Activated naive CD4-positive, alpha-beta T cell treated with anti-CD3 and anti-CD28 coated beads for 36 hours (primary cell): ENCODE data around the gene TUBA3C. TPM values are rescaled to one million over a fixed set of nuclear protein-coding genes. Genes with fewer than 3 reads are reported as not detected.
"Not testable (repeated sequence)": the region's sequence is repeated elsewhere in the genome, so short reads cannot be mapped to it uniquely, and the experiment has no call there.

Experiments used
- CTCF ChIA-PET: fragments of 350-600 bp; sonication (Branson Sonifier 250); formaldehyde crosslinking; loops from one replicate; lab custom pipeline; 2021; ENCODE audit warnings: antibody characterized with exemption; lab: Charles Lee
- DNase-seq: peaks from one replicate; pipeline ENCODE4 v3.0.0-alpha.2; 2020
- H3K27ac Mint-ChIP-seq: one replicate; pipeline ENCODE4 v1.8.0; 2021; ENCODE audit warnings: mild to moderate bottlenecking, mixed read lengths
- H3K27me3 Mint-ChIP-seq: one replicate; pipeline ENCODE4 v1.8.0; 2021; ENCODE audit warnings: low read depth, mixed read lengths
- H3K36me3 Mint-ChIP-seq: one replicate; pipeline ENCODE4 v1.8.0; 2021; ENCODE audit warnings: low read depth, mixed read lengths
- H3K4me1 Mint-ChIP-seq: one replicate; pipeline ENCODE4 v1.8.0; 2021; ENCODE audit warnings: low read depth, mixed read lengths
- H3K4me3 Mint-ChIP-seq: one replicate; pipeline ENCODE4 v1.8.0; 2021; ENCODE audit warnings: mild to moderate bottlenecking, moderate library complexity, mixed read lengths
- H3K9me3 Mint-ChIP-seq: one replicate; pipeline ENCODE4 v1.8.0; 2021; ENCODE audit warnings: mixed read lengths
- intact Hi-C: fragments of 100-400 bp; cut with micrococcal nuclease; formaldehyde crosslinking; loops from one replicate; pipeline ENCODE4 v1.15.1; 2023
- total RNA-seq, 2 experiments: library from RNA; stranded (reverse); gene quantifications; one replicate each; pipeline ENCODE4 v1.2.3, GENCODE V29; 2021

TUBA3C gene
- total RNA-seq, 2 experiments from 2014 or later, result not detected

DNA sequence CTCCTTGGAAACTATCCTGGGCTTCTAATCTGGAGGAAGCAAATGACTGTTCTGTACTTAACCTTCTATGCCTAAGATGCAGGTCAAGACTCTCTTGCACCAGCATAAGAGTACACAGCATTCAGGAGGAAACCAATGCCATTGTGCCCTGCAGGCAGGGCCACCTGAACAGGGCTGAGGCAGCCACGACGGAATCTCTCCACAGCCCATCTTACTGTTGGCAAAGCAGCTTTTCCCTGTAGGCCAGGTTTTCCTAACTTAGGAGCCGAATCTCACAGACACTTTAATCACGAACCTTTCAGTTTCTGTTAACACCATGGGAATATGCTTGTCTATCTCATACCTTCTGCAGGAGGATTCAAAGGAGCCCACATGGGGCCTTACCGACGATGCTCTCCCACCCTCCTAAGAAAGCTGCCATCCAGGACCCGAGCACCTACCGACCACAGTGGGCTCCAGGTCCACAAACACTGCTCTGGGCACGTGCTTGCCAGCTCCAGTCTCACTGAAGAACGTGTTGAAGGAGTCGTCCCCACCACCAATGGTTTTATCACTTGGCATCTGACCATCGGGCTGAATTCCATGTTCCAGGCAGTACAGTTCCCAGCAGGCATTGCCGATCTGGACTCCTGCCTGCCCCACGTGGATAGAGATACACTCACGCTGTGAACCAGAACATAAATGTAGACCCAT lies 2.6 kb downstream of the TUBA3C start:
- no peak overlapping the region for H3K27ac Mint-ChIP-seq
- H3K9me3 Mint-ChIP-seq, result no peaks in the 10 kb centered on the region
- DNase-seq, result no peak
- intact Hi-C loops, result no loop called here
- no peaks in the 10 kb centered on the region for H3K36me3 Mint-ChIP-seq
- no peaks in the 10 kb centered on the region for H3K4me1 Mint-ChIP-seq
- no peak overlapping the region for H3K4me3 Mint-ChIP-seq
- H3K27me3 Mint-ChIP-seq, result no peaks in the 10 kb centered on the region
- CTCF ChIA-PET, result no interaction called here

DNA sequence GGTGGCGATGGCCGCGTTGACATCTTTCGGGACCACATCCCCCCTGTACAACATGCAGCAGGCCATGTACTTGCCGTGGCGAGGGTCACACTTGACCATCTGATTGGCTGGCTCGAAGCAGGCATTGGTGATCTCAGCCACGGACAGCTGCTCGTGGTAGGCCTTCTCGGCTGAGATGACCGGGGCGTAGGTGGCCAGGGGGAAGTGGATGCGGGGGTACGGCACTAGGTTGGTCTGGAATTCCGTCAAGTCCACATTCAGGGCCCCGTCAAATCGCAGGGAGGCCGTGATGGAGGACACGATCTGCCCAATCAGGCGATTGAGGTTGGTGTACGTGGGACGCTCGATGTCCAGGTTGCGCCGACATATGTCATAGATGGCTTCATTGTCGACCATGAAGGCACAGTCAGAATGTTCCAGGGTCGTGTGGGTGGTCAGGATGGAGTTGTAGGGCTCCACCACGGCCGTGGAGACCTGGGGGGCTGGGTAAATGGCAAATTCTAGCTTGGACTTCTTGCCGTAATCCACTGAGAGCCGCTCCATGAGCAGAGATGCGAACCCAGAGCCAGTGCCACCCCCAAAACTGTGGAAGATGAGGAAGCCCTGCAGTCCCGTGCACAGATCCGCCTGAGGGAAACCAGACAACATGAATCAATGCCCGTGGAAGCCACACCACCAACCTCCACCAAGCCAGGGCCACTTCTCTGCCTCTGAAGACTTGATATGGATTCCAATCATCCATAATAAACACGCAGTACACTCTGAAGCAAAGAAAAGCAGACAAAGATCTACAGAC lies 4.4 kb downstream of the TUBA3C start:
- H3K4me3 Mint-ChIP-seq, H3K4me1 Mint-ChIP-seq, CTCF ChIA-PET, DNase-seq, H3K36me3 Mint-ChIP-seq, H3K9me3 Mint-ChIP-seq, H3K27ac Mint-ChIP-seq, intact Hi-C loops, H3K27me3 Mint-ChIP-seq: not testable (repeated sequence)

DNA sequence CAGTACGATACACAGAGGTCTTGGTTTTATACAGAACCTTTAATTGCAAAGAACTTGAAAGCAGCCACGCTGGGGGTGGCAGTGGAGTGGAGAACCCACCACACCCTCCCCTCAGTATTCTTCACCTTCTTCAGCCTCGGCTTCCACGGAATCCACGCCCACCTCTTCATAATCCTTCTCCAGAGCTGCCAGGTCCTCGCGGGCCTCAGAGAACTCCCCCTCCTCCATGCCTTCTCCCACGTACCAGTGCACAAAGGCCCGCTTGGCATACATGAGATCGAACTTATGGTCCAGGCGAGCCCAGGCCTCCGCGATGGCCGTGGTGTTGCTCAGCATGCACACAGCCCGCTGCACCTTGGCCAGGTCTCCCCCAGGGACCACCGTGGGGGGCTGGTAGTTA lies 7.9 kb downstream of the TUBA3C start:
- H3K27me3 Mint-ChIP-seq, result no peaks in the 10 kb centered on the region
- no peaks in the 10 kb centered on the region for H3K36me3 Mint-ChIP-seq
- no peak overlapping the region for H3K27ac Mint-ChIP-seq
- no peak overlapping the region for H3K4me3 Mint-ChIP-seq
- CTCF ChIA-PET, result no interaction called here
- no peak for DNase-seq
- H3K4me1 Mint-ChIP-seq, result no peaks in the 10 kb centered on the region
- intact Hi-C loops, result no loop called here
- no peaks in the 10 kb centered on the region for H3K9me3 Mint-ChIP-seq

GRCh38 chr13:19172647-19173030 lies 9.0 kb downstream of the TUBA3C start:
- no peaks in the 10 kb centered on the region for H3K36me3 Mint-ChIP-seq
- DNase-seq, result no peak
- no peak overlapping the region for H3K4me3 Mint-ChIP-seq
- no peaks in the 10 kb centered on the region for H3K9me3 Mint-ChIP-seq
- no peak overlapping the region for H3K27ac Mint-ChIP-seq
- H3K27me3 Mint-ChIP-seq, result no peaks in the 10 kb centered on the region
- H3K4me1 Mint-ChIP-seq, result no peaks in the 10 kb centered on the region
- intact Hi-C loops, result no loop called here
- CTCF ChIA-PET, result no interaction called here

DNA sequence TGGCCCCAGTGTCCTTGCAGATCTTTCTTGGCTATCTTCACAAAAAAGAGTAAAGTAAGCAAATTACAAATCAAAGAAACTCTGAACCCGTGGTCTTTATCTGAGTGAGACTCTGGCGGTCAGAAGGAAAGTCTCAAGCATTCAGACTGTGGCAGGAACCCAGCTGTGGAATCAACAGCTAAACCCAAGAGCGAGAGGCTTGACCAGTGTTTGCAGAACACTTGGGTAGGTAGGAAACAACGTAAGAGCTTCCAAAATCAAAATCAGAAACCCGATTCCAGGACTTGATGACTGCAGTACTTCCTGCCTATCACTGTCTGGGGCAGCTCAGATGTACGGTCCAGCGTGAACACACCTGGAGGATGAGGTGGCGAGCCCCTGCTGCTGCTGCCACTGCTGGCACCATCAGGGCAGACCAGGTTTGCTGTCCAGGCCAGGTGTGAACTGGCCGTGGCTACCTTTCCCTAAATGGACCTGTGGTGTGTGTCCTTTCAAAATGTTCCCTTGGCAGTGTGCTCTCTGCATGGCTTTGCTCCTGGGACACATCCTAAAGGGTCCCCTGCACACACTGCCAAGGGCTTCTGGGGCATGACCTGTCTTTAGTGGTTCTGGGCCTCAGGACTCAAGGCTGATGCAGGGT lies 9.5 kb downstream of the TUBA3C start:
- Mint-ChIP-seq H3K9me3 (no peaks in the 10 kb centered on the region), H3K4me1 (no peaks in the 10 kb centered on the region), H3K4me3 (no peak overlapping the region), H3K36me3 (no peaks in the 10 kb centered on the region), H3K27me3 (no peaks in the 10 kb centered on the region), H3K27ac (no peak overlapping the region)
- CTCF ChIA-PET, result no interaction called here
- no peak for DNase-seq
- intact Hi-C loops, result no loop called here

DNA sequence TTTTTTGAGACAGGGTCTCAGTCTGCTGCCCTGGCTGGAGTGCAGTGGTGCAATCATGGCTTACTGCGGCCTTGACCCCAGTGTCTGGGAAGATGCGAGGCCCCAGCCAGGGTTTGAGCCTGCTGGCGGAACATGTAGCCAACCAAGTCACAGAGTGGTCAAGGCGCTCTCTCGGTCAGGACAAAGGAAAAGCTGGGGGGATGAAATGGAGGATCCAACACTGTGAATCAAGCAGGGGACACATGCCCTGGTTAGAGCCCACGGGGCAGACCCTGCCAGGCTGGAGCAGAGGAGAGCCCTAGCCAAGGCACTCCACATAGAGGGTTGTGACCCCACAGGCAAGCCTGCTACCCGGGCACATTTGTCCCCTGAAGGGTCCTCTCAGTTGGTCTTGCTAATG lies 10.1 kb downstream of the TUBA3C start:
- Mint-ChIP-seq H3K9me3 (no peaks in the 10 kb centered on the region), H3K27ac (no peak overlapping the region), H3K4me1 (no peaks in the 10 kb centered on the region), H3K36me3 (no peaks in the 10 kb centered on the region), H3K27me3 (no peaks in the 10 kb centered on the region), H3K4me3 (no peak overlapping the region)
- intact Hi-C loops, result no loop called here
- no peak for DNase-seq
- CTCF ChIA-PET, result no interaction called here

DNA sequence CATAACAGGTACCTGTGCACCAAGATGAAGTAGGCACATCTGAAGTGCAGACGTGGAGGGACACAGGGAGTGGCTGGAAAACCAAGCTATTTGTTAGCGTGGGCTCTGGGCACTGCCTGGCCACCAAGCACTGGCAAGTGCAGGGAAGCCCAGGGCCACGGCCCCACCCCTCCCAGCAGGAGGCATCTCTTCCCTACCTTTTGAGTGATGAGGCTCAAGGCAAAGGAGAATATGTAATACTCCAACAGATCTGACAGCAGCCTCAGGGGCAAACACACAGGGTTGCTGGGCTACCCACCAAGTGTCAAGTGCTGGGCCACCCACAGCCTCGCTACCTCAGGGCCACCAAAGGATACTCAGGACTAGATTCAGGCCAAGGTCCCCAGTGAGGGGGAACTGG lies 11.6 kb downstream of the TUBA3C start:
- intact Hi-C loops, result no loop called here
- DNase-seq, result no peak
- CTCF ChIA-PET, result no interaction called here
- Mint-ChIP-seq H3K4me3 (no peak overlapping the region), H3K27me3 (peaks cover 3% of the 10 kb centered on the region), H3K27ac (no peak overlapping the region), H3K9me3 (no peaks in the 10 kb centered on the region), H3K4me1 (no peaks in the 10 kb centered on the region), H3K36me3 (no peaks in the 10 kb centered on the region)

GRCh38 chr13:19169496-19169895 lies 12.1 kb downstream of the TUBA3C start:
- CTCF ChIA-PET, result no interaction called here
- H3K27me3 Mint-ChIP-seq, result peaks cover 3% of the 10 kb centered on the region
- H3K9me3 Mint-ChIP-seq, result no peaks in the 10 kb centered on the region
- H3K27ac Mint-ChIP-seq, result no peak overlapping the region
- no peaks in the 10 kb centered on the region for H3K4me1 Mint-ChIP-seq
- no peaks in the 10 kb centered on the region for H3K36me3 Mint-ChIP-seq
- intact Hi-C loops, result no loop called here
- H3K4me3 Mint-ChIP-seq, result no peak overlapping the region
- DNase-seq, result no peak

GRCh38 chr13:19161308-19161707 lies 20.3 kb downstream of the TUBA3C start:
- Mint-ChIP-seq H3K27ac (no peak overlapping the region), H3K36me3 (no peaks in the 10 kb centered on the region), H3K9me3 (peaks cover 15% of the 10 kb centered on the region), H3K4me1 (no peaks in the 10 kb centered on the region), H3K4me3 (no peak overlapping the region), H3K27me3 (peaks cover 3% of the 10 kb centered on the region)
- CTCF ChIA-PET, result no interaction called here
- intact Hi-C loops, result no loop called here
- no peak for DNase-seq

GRCh38 chr13:19159761-19160420 lies 21.7 kb downstream of the TUBA3C start:
- Mint-ChIP-seq H3K9me3 (peaks cover 15% of the 10 kb centered on the region), H3K36me3 (no peaks in the 10 kb centered on the region), H3K27ac (no peak overlapping the region), H3K27me3 (no peaks in the 10 kb centered on the region), H3K4me1 (no peaks in the 10 kb centered on the region), H3K4me3 (no peak overlapping the region)
- no peak for DNase-seq
- CTCF ChIA-PET, result no interaction called here
- intact Hi-C loops, result loop anchor here (10.0 kb wide), 2 partner anchors 425 to 725 kb away; no protein-coding TSS in a partner anchor

DNA sequence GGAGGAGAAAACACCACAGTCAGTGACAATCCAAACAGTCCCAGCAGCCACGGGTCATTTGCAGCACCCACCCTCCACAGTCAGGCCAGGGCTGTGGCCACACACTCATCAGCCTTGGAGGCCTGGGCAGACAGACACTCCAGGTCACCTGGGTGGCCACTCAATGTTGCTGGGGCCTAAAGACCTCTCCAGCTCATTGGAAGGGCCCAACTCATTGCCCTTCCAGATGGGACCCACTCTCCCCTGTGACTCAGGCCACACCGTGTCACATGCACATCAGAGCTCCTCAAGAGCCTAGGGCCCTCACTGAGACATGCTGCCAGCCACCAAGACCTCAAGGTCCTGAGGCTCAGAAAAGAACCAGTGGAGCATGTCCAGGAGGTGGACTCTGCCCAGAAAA lies 22.4 kb downstream of the TUBA3C start:
- Mint-ChIP-seq H3K9me3 (peaks cover 14% of the 10 kb centered on the region), H3K4me1 (no peaks in the 10 kb centered on the region), H3K27me3 (no peaks in the 10 kb centered on the region), H3K4me3 (no peak overlapping the region), H3K27ac (no peak overlapping the region), H3K36me3 (no peaks in the 10 kb centered on the region)
- DNase-seq, result no peak
- intact Hi-C loops, result loop anchor here (10.0 kb wide), 2 partner anchors 426 to 726 kb away; no protein-coding TSS in a partner anchor
- CTCF ChIA-PET, result interaction anchor here (0.6 kb wide), 1 partner anchor 7 kb away, joined by 4 read pairs; no protein-coding TSS in a partner anchor

- CTCF ChIA-PET, result interaction anchor here (0.6 kb wide), 1 partner anchor 8 kb away, joined by 4 read pairs; no protein-coding TSS in a partner anchor
- peaks cover 10% of the 10 kb centered on the region for H3K9me3 Mint-ChIP-seq
These were observed 23.0 kb downstream of the TUBA3C start for GRCh38 chr13:19158526-19159174.

More at GRCh38 chr13:19158526-19159174, 23.0 kb downstream of the TUBA3C start:
- no peak overlapping the region for H3K27ac Mint-ChIP-seq
- H3K4me3 Mint-ChIP-seq, result no peak overlapping the region
- no peaks in the 10 kb centered on the region for H3K36me3 Mint-ChIP-seq
- intact Hi-C loops, result loop anchor here (10.0 kb wide), 2 partner anchors 426 to 726 kb away; no protein-coding TSS in a partner anchor
- no peak for DNase-seq
- no peaks in the 10 kb centered on the region for H3K27me3 Mint-ChIP-seq
- no peaks in the 10 kb centered on the region for H3K4me1 Mint-ChIP-seq
